PC-9 (cell line): ENCODE measurements around the gene PGRMC2. TPM values are rescaled to one million over a fixed set of nuclear protein-coding genes. Genes with fewer than 3 reads are reported as not detected.

Source experiments
- BruUV-seq: library from RNA; stranded (reverse); fragments of 400-500 nt; replicated peaks from 2 replicates; lab custom pipeline; 2021; lab: Mats Ljungman, UMichigan
- CTCF ChIA-PET: fragments of 300-600 bp; sonication (Branson Sonifier 250); formaldehyde crosslinking; loops from one replicate; lab custom pipeline; 2022; ENCODE audit warnings: antibody characterized with exemption; lab: Charles Lee
- POLR2A ChIA-PET: fragments of 300-600 bp; sonication (Branson Sonifier 250); formaldehyde crosslinking; loops from one replicate; lab custom pipeline; 2022; ENCODE audit warnings: antibody characterized with exemption; ENCODE audit not compliant: unreplicated experiment; lab: Charles Lee
- DNase-seq, 2 experiments: peaks; one replicate each; pipeline versions ENCODE4 v3.0.0 to v3.0.0-alpha.2; 2015 to 2022; ENCODE audit warnings: mixed read lengths in 1 of 2
- H2AFZ ChIP-seq: fragments of 200-600 bp; sonication (generic); 2 replicates; pipeline ENCODE4 v1.8.1; 2017; ENCODE audit warnings: antibody characterized with exemption
- H3F3A ChIP-seq: fragments of 200-600 bp; sonication (generic); 2 replicates; pipeline ENCODE4 v1.8.1; 2017; ENCODE audit warnings: antibody characterized with exemption, mild to moderate bottlenecking, low read depth; ENCODE audit not compliant: insufficient read depth
- H3K27ac ChIP-seq: fragments of 200-600 bp; sonication (generic); 2 replicates; pipeline ENCODE4 v1.6.1; 2016; ENCODE audit warnings: mixed run types
- H3K27me3 ChIP-seq: fragments of 200-600 bp; sonication (generic); 2 replicates; pipeline ENCODE4 v1.6.1; 2016; ENCODE audit warnings: low read depth, mixed run types; ENCODE audit not compliant: insufficient read depth
- H3K36me3 ChIP-seq: fragments of 200-600 bp; sonication (generic); 2 replicates; pipeline ENCODE4 v1.6.1; 2016; ENCODE audit warnings: low read depth, mixed run types
- H3K4me1 ChIP-seq: fragments of 200-600 bp; sonication (generic); replicated peaks from 2 replicates; pipeline ENCODE4 v1.6.1; 2016; ENCODE audit warnings: mixed run types; ENCODE audit not compliant: insufficient read depth
- H3K4me2 ChIP-seq: fragments of 200-600 bp; sonication (generic); 2 replicates; pipeline ENCODE4 v1.6.1; 2017; ENCODE audit warnings: mixed run types
- H3K4me3 ChIP-seq: fragments of 200-600 bp; sonication (generic); 2 replicates; pipeline ENCODE4 v1.6.1; 2016; ENCODE audit warnings: mixed run types
- H3K79me2 ChIP-seq: fragments of 200-600 bp; sonication (generic); 2 replicates; pipeline ENCODE4 v1.6.1; 2017; ENCODE audit warnings: low read depth, mixed run types
- H3K9me2 ChIP-seq: fragments of 200-600 bp; sonication (generic); 2 replicates; pipeline ENCODE4 v1.8.1; 2017; ENCODE audit warnings: mild to moderate bottlenecking; ENCODE audit not compliant: insufficient read depth
- H3K9me3 ChIP-seq: fragments of 200-600 bp; sonication (generic); 2 replicates; pipeline ENCODE4 v1.8.1; 2016; ENCODE audit warnings: low read depth; ENCODE audit not compliant: insufficient read depth
- H4K20me1 ChIP-seq: fragments of 200-600 bp; sonication (generic); 2 replicates; pipeline ENCODE4 v1.8.1; 2017; ENCODE audit not compliant: insufficient read depth
- EZH2 ChIP-seq: fragments of 200-600 bp; sonication (generic); IDR thresholded peaks from 2 replicates; pipeline ENCODE4 v1.8.0; 2017; ENCODE audit warnings: antibody characterized with exemption, low read depth
- intact Hi-C: fragments of 100-400 bp; cut with micrococcal nuclease; formaldehyde crosslinking; loops from one replicate; pipeline ENCODE4 v1.10.0; 2022; ENCODE audit not compliant: unreplicated experiment
- total RNA-seq: library from RNA; stranded (reverse); gene quantifications from 2 replicates; pipeline ENCODE4 v1.2.3, GENCODE V29; 2021
- TF ChIP-seq, protein P1 (sequence below): fragments of 200-600 bp; sonication (generic); conservative IDR thresholded peaks from 2 replicates; pipeline ENCODE4 v1.6.1; 2017; ENCODE audit warnings: mixed run types, antibody characterized with exemption, mild to moderate bottlenecking, moderate library complexity

Gene PGRMC2
- total RNA-seq, 1 experiment from 2014 or later: 105 TPM

- Histone ChIP-seq H3K27ac (no peak overlapping the region), H3K9me3 (no peaks in the 10 kb centered on the region), H3K4me3 (no peak overlapping the region), H2AFZ (no peak overlapping the region), H4K20me1 (no peaks in the 10 kb centered on the region), H3F3A (no peaks in the 10 kb centered on the region), H3K79me2 (no peaks in the 10 kb centered on the region), H3K4me1 (no peaks in the 10 kb centered on the region), H3K9me2 (no peaks in the 10 kb centered on the region), H3K4me2 (no peak overlapping the region), H3K27me3 (no peaks in the 10 kb centered on the region), H3K36me3 (no peaks in the 10 kb centered on the region)
- DNase-seq: no peak
- CTCF ChIA-PET: no interaction called here
- BruUV-seq: no TSS peak
- intact Hi-C loops: no loop called here
- no peak for TF ChIP-seq EZH2
- TF ChIP-seq, protein P1, sequence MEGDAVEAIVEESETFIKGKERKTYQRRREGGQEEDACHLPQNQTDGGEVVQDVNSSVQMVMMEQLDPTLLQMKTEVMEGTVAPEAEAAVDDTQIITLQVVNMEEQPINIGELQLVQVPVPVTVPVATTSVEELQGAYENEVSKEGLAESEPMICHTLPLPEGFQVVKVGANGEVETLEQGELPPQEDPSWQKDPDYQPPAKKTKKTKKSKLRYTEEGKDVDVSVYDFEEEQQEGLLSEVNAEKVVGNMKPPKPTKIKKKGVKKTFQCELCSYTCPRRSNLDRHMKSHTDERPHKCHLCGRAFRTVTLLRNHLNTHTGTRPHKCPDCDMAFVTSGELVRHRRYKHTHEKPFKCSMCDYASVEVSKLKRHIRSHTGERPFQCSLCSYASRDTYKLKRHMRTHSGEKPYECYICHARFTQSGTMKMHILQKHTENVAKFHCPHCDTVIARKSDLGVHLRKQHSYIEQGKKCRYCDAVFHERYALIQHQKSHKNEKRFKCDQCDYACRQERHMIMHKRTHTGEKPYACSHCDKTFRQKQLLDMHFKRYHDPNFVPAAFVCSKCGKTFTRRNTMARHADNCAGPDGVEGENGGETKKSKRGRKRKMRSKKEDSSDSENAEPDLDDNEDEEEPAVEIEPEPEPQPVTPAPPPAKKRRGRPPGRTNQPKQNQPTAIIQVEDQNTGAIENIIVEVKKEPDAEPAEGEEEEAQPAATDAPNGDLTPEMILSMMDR: no peak
- POLR2A ChIA-PET: no interaction called here
These were observed 7.6 kb upstream of the PGRMC2 start for GRCh38 chr4:128295255-128295654.

- no peak for DNase-seq
- no TSS peak for BruUV-seq
- Histone ChIP-seq H3F3A (no peaks in the 10 kb centered on the region), H3K4me2 (no peak overlapping the region), H3K79me2 (no peaks in the 10 kb centered on the region), H3K36me3 (no peaks in the 10 kb centered on the region), H3K4me3 (no peak overlapping the region), H3K9me2 (no peaks in the 10 kb centered on the region), H4K20me1 (no peaks in the 10 kb centered on the region), H2AFZ (no peak overlapping the region), H3K27me3 (no peaks in the 10 kb centered on the region), H3K27ac (no peak overlapping the region), H3K9me3 (no peaks in the 10 kb centered on the region), H3K4me1 (peaks cover 2% of the 10 kb centered on the region)
- ChIA-PET POLR2A (no interaction called here), CTCF (no interaction called here)
- TF ChIP-seq EZH2: no peak
- TF ChIP-seq, protein P1: no peak
- intact Hi-C loops: no loop called here
These were observed 6.9 kb upstream of the PGRMC2 start for GRCh38 chr4:128294464-128294863.

GRCh38 chr4:128292349-128292748, 4.7 kb upstream of the PGRMC2 start:
- intact Hi-C loops: no loop called here
- BruUV-seq: no TSS peak
- no peak overlapping the region for H3K4me2 ChIP-seq
- no peak overlapping the region for H3K4me3 ChIP-seq
- POLR2A ChIA-PET: no interaction called here
- no peak overlapping the region for H3K27ac ChIP-seq
- H3K9me3 ChIP-seq: no peaks in the 10 kb centered on the region
- H2AFZ ChIP-seq: no peak overlapping the region
- H3K27me3 ChIP-seq: no peaks in the 10 kb centered on the region
- H3F3A ChIP-seq: no peaks in the 10 kb centered on the region
- H3K79me2 ChIP-seq: no peaks in the 10 kb centered on the region
- no peak for DNase-seq
- peaks cover 9% of the 10 kb centered on the region for H3K4me1 ChIP-seq
- TF ChIP-seq EZH2: no peak
- TF ChIP-seq, protein P1: no peak
- H3K9me2 ChIP-seq: no peaks in the 10 kb centered on the region
- H3K36me3 ChIP-seq: no peaks in the 10 kb centered on the region
- no peaks in the 10 kb centered on the region for H4K20me1 ChIP-seq
- CTCF ChIA-PET: interaction anchor here (0.7 kb wide), 1 partner anchor 28 kb away, joined by 3 read pairs; no protein-coding TSS in a partner anchor
